ENCODE data around the gene FAM168A.

GRCh38 chr11:73498343-73498742, 99.6 kb downstream of the FAM168A start:
- no peak for TF ChIP-seq ZNF274 (IDR thresholded peaks at IDR 0.05; ENCODE audit: low read depth, low read length)
- no peak for TF ChIP-seq YY1 (IDR thresholded peaks at IDR 0.05; ENCODE audit: insufficient read depth, insufficient read length)
